ENCODE data around the gene ATRN.

GRCh38 chr20:3551681-3552434 lies 81.0 kb downstream of the ATRN start:
- no peak for TF ChIP-seq POLR2A (IDR thresholded peaks at IDR 0.05; ENCODE audit: control extremely low read depth in 1 of 2, low read depth in 2 of 2, low read length in 2 of 2)
- TF ChIP-seq CTCF (IDR thresholded peaks at IDR 0.05; ENCODE audit: control extremely low read depth in 1 of 3, insufficient read depth in 1 of 3, low read depth in 1 of 3, low read length in 3 of 3) = no peak
- no peak for TF ChIP-seq POLR2AphosphoS5 (IDR thresholded peaks at IDR 0.05; ENCODE audit: low read depth, low read length)
- TF ChIP-seq TAF1 (IDR thresholded peaks at IDR 0.05; ENCODE audit: low read depth, low read length) = no peak
- TF ChIP-seq SIRT6 (IDR thresholded peaks at IDR 0.05; ENCODE audit: low read length) = no peak
- TF ChIP-seq EZH2 (IDR thresholded peaks at IDR 0.05; ENCODE audit: low read depth, low read length, severe bottlenecking) = no peak
- TF ChIP-seq TCF12 (IDR thresholded peaks at IDR 0.05; ENCODE audit: low read depth, low read length) = no peak
- TF ChIP-seq MAX (IDR thresholded peaks at IDR 0.05) = no peak
- TF ChIP-seq RFX5 (IDR thresholded peaks at IDR 0.05; ENCODE audit: borderline replicate concordance, low read depth, low read length) = no peak

All from H1 (cell line).